Neural crest cell (in vitro differentiated cells): ENCODE data around the gene CEP350. TPM values are rescaled to one million over a fixed set of nuclear protein-coding genes. Genes with fewer than 3 reads are reported as not detected.

Experiments used
- DNase-seq: peaks from one replicate; pipeline ENCODE4 v3.0.0; 2021; ENCODE audit warnings: low read depth, mixed read lengths, low spot score
- H3K27ac Mint-ChIP-seq: one replicate; pipeline ENCODE4 v1.8.0; 2021; ENCODE audit warnings: mild to moderate bottlenecking, mixed read lengths; ENCODE audit not compliant: unreplicated experiment
- H3K27me3 Mint-ChIP-seq: 2 replicates; pipeline ENCODE4 v1.8.0; 2021; ENCODE audit warnings: low read depth, mild to moderate bottlenecking, mixed read lengths
- H3K36me3 Mint-ChIP-seq: 2 replicates; pipeline ENCODE4 v1.8.0; 2021; ENCODE audit warnings: low read depth, mild to moderate bottlenecking, mixed read lengths
- H3K4me1 Mint-ChIP-seq: 2 replicates; pipeline ENCODE4 v1.8.0; 2021; ENCODE audit warnings: mixed read lengths
- H3K4me3 Mint-ChIP-seq: one replicate; pipeline ENCODE4 v1.8.0; 2021; ENCODE audit warnings: mild to moderate bottlenecking, mixed read lengths
- H3K9me3 Mint-ChIP-seq: 2 replicates; pipeline ENCODE4 v1.8.0; 2021; ENCODE audit warnings: mixed read lengths
- total RNA-seq: library from RNA; stranded (reverse); gene quantifications from 2 replicates; pipeline ENCODE4 v1.2.1, GENCODE V29; 2021
- TF ChIP-seq, protein P1 (sequence below): fragments of 200-600 bp; sonication (generic); conservative IDR thresholded peaks from 2 replicates; pipeline ENCODE4 v1.5.0; 2021; ENCODE audit warnings: antibody characterized with exemption, mild to moderate bottlenecking

Gene CEP350
- total RNA-seq, 1 donor from 2014 or later, result 44.8 TPM

- TF ChIP-seq, protein P1, sequence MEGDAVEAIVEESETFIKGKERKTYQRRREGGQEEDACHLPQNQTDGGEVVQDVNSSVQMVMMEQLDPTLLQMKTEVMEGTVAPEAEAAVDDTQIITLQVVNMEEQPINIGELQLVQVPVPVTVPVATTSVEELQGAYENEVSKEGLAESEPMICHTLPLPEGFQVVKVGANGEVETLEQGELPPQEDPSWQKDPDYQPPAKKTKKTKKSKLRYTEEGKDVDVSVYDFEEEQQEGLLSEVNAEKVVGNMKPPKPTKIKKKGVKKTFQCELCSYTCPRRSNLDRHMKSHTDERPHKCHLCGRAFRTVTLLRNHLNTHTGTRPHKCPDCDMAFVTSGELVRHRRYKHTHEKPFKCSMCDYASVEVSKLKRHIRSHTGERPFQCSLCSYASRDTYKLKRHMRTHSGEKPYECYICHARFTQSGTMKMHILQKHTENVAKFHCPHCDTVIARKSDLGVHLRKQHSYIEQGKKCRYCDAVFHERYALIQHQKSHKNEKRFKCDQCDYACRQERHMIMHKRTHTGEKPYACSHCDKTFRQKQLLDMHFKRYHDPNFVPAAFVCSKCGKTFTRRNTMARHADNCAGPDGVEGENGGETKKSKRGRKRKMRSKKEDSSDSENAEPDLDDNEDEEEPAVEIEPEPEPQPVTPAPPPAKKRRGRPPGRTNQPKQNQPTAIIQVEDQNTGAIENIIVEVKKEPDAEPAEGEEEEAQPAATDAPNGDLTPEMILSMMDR, result no peak
- H3K4me1 Mint-ChIP-seq, result peaks cover 17% of the 10 kb centered on the region
- H3K27me3 Mint-ChIP-seq, result no peaks in the 10 kb centered on the region
- H3K36me3 Mint-ChIP-seq, result no peaks in the 10 kb centered on the region
- H3K4me3 Mint-ChIP-seq, result no peak overlapping the region
- no peak overlapping the region for H3K27ac Mint-ChIP-seq
- DNase-seq, result no peak
- H3K9me3 Mint-ChIP-seq, result no peaks in the 10 kb centered on the region
Observed at GRCh38 chr1:179925922-179926849, 28.4 kb upstream of the CEP350 start.

DNA sequence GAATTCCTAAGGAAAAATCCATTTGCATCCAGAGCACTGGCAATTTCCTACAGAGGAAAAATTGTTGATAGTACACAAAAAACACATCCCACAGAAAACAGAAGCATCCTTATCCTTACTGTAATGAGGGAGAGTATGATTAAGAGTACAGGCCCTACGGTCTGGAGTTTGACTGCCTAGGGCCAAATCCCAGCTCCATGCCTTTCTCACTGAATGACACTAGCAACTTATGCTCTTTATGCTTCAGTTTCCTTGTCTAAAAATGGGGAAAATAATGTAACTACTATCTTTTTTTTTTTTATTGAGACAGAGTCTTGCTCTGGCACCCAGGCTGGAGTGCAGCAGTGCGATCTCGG is 27.8 kb upstream of the CEP350 start:
- Mint-ChIP-seq H3K4me3 (no peak overlapping the region), H3K27ac (no peak overlapping the region), H3K36me3 (no peaks in the 10 kb centered on the region), H3K9me3 (no peaks in the 10 kb centered on the region), H3K4me1 (peaks cover 10% of the 10 kb centered on the region), H3K27me3 (no peaks in the 10 kb centered on the region)
- no peak for DNase-seq
- TF ChIP-seq, protein P1, result no peak

GRCh38 chr1:179929955-179930798 is 24.4 kb upstream of the CEP350 start:
- TF ChIP-seq, protein P1, result no peak
- no peak overlapping the region for H3K4me3 Mint-ChIP-seq
- DNase-seq, result no peak
- H3K9me3 Mint-ChIP-seq, result no peaks in the 10 kb centered on the region
- H3K4me1 Mint-ChIP-seq, result no peaks in the 10 kb centered on the region
- no peaks in the 10 kb centered on the region for H3K27me3 Mint-ChIP-seq
- H3K36me3 Mint-ChIP-seq, result no peaks in the 10 kb centered on the region
- H3K27ac Mint-ChIP-seq, result no peak overlapping the region

- Mint-ChIP-seq H3K27ac (no peak overlapping the region), H3K27me3 (no peaks in the 10 kb centered on the region), H3K4me1 (no peaks in the 10 kb centered on the region), H3K9me3 (no peaks in the 10 kb centered on the region), H3K36me3 (no peaks in the 10 kb centered on the region), H3K4me3 (no peak overlapping the region)
- TF ChIP-seq, protein P1, result no peak
- no peak for DNase-seq
Observed at GRCh38 chr1:179930867-179931266, 23.7 kb upstream of the CEP350 start.

GRCh38 chr1:179933219-179933618 is 21.4 kb upstream of the CEP350 start:
- no peaks in the 10 kb centered on the region for H3K36me3 Mint-ChIP-seq
- TF ChIP-seq, protein P1, result no peak
- H3K4me3 Mint-ChIP-seq, result no peak overlapping the region
- no peak overlapping the region for H3K27ac Mint-ChIP-seq
- H3K27me3 Mint-ChIP-seq, result no peaks in the 10 kb centered on the region
- no peak for DNase-seq
- no peaks in the 10 kb centered on the region for H3K4me1 Mint-ChIP-seq
- H3K9me3 Mint-ChIP-seq, result no peaks in the 10 kb centered on the region
